Endothelial cell (in vitro differentiated cells): ENCODE results near the gene MEF2C. TPM values are rescaled to one million over a fixed set of nuclear protein-coding genes. Genes with fewer than 3 reads are reported as not detected.

Source experiments
- DNase-seq: peaks from one replicate; pipeline ENCODE4 v3.0.0; 2021; ENCODE audit warnings: low spot score
- H3K27ac Mint-ChIP-seq: one replicate; pipeline ENCODE4 v1.8.0; 2021; ENCODE audit warnings: mixed read lengths, inconsistent platforms; ENCODE audit not compliant: unreplicated experiment
- H3K27me3 Mint-ChIP-seq: one replicate; pipeline ENCODE4 v1.8.0; 2021; ENCODE audit warnings: mild to moderate bottlenecking, moderate library complexity, mixed read lengths, inconsistent platforms; ENCODE audit not compliant: unreplicated experiment
- H3K36me3 Mint-ChIP-seq: one replicate; pipeline ENCODE4 v1.8.0; 2021; ENCODE audit warnings: mild to moderate bottlenecking, low read depth, mixed read lengths, inconsistent platforms; ENCODE audit not compliant: unreplicated experiment
- H3K4me1 Mint-ChIP-seq: one replicate; pipeline ENCODE4 v1.8.0; 2021; ENCODE audit warnings: mild to moderate bottlenecking, mixed read lengths, inconsistent platforms; ENCODE audit not compliant: unreplicated experiment
- H3K4me3 Mint-ChIP-seq: one replicate; pipeline ENCODE4 v1.8.0; 2021; ENCODE audit warnings: mild to moderate bottlenecking, mixed read lengths, inconsistent platforms; ENCODE audit not compliant: unreplicated experiment
- H3K9me3 Mint-ChIP-seq: one replicate; pipeline ENCODE4 v1.8.0; 2021; ENCODE audit warnings: mixed read lengths, inconsistent platforms; ENCODE audit not compliant: unreplicated experiment
- CTCF ChIP-seq: fragments of 200-600 bp; sonication (generic); IDR thresholded peaks from one replicate; pipeline ENCODE4 v1.5.0; 2021; ENCODE audit warnings: antibody characterized with exemption; ENCODE audit not compliant: unreplicated experiment
- total RNA-seq: library from RNA; stranded (reverse); fragmentation: NEBNext Ultra II Directional; extraction: Animal tissue kit (Norgen Biotek cat#: 25700); gene quantifications from one replicate; pipeline ENCODE4 v1.2.1, GENCODE V29; 2021; ENCODE audit not compliant: unreplicated experiment

The MEF2C gene
- total RNA-seq, 1 donor from 2014 or later = 134 TPM

DNA sequence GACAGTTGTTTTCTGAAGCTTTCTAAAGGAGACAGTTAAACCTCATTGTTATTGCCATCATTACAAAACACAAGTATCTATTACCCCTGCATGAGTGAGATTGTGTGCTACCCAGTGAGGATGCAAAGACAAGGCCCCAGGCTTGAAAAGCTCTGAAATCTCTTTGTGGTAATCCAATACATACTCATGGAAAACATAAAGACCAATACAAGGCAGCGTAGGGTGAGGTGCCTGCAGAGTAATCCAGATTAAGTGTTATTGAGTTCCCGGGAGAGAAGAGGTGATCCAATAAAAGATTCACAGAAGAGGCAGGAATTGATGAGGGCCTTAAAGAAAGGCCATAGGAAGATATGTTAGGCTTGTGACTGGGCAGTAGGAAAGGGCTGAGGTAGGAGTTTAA is 150.1 kb downstream of the MEF2C start:
- no peak for TF ChIP-seq CTCF

DNA sequence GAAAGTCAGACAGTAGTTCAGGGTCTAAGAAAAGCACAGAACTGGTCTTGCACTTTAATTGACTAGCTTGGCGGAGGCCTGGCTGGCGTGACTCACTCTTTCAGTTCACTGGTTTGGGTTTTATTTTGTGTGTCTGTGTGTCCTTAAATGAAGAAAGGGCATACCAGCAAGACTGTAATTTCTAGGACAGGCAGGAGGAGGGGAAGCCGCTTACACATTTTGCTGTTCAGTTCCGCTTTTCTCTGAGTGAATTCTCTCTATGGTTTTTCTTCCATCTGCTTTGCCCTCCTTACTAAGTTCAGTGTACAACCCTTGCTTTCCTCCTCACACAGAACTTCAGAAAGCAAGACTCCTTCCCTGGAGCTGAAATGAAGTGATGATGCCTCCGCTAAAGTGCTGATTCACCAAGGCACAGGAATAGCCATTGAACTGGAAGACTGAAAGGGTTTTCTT is 150.8 kb downstream of the MEF2C start:
- peaks cover 3% of the 10 kb centered on the region for H3K27me3 Mint-ChIP-seq
- H3K9me3 Mint-ChIP-seq = no peaks in the 10 kb centered on the region
- no peak for TF ChIP-seq CTCF
- no peak overlapping the region for H3K4me3 Mint-ChIP-seq
- peaks cover 16% of the 10 kb centered on the region for H3K4me1 Mint-ChIP-seq
- H3K36me3 Mint-ChIP-seq = peaks cover 18% of the 10 kb centered on the region
- no peak for DNase-seq
- no peak overlapping the region for H3K27ac Mint-ChIP-seq

More for the DNA sequence above, 150.1 kb downstream of the MEF2C start:
- no peak overlapping the region for H3K4me3 Mint-ChIP-seq
- no peaks in the 10 kb centered on the region for H3K9me3 Mint-ChIP-seq
- DNase-seq = no peak
- H3K4me1 Mint-ChIP-seq = peaks cover 22% of the 10 kb centered on the region
- H3K27me3 Mint-ChIP-seq = peaks cover 3% of the 10 kb centered on the region
- H3K36me3 Mint-ChIP-seq = peaks cover 21% of the 10 kb centered on the region
- H3K27ac Mint-ChIP-seq = no peak overlapping the region

GRCh38 chr5:88729829-88730182 is 153.2 kb downstream of the MEF2C start:
- peaks cover 12% of the 10 kb centered on the region for H3K4me1 Mint-ChIP-seq
- no peak overlapping the region for H3K27ac Mint-ChIP-seq
- H3K27me3 Mint-ChIP-seq = peaks cover 3% of the 10 kb centered on the region
- no peaks in the 10 kb centered on the region for H3K9me3 Mint-ChIP-seq
- no peak for DNase-seq
- peaks cover 26% of the 10 kb centered on the region for H3K36me3 Mint-ChIP-seq
- H3K4me3 Mint-ChIP-seq = no peak overlapping the region
- TF ChIP-seq CTCF = no peak

GRCh38 chr5:88729084-88729828 is 153.7 kb downstream of the MEF2C start:
- Mint-ChIP-seq H3K4me3 (no peak overlapping the region), H3K9me3 (no peaks in the 10 kb centered on the region), H3K36me3 (peaks cover 26% of the 10 kb centered on the region), H3K4me1 (peaks cover 12% of the 10 kb centered on the region), H3K27ac (no peak overlapping the region), H3K27me3 (peaks cover 3% of the 10 kb centered on the region)
- peak; percentile 65 for DNase-seq
- peak; percentile 82 for TF ChIP-seq CTCF

DNA sequence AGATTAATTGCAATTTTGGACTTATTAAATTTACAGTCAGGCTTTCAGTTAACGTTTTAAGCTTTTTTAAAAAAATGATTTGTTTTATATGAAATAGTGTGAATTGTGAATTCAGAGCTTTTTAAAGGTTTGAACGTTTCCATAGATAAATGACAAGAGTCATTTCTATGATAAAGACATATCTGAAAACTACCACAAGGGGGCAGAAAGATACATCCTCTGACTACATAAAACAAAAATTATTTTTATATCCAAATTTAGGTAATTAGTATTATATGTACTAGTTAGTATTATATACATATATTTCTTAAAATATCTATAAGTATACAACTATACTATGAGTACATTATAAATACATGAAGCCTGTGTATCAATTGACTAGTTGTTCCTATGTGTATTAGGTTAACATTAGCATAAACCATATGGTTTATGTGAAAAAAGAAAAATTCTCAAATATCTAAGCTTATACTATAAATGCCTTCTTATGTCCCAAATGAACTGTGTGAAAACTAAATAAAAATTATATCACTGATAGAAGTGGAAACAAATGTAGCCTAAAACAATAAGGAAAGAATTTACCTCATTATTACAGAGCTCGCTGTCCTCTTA is 155.2 kb downstream of the MEF2C start:
- no peak for DNase-seq
- Mint-ChIP-seq H3K27ac (no peak overlapping the region), H3K27me3 (peaks cover 3% of the 10 kb centered on the region), H3K4me1 (peaks cover under 1% of the 10 kb centered on the region), H3K9me3 (no peaks in the 10 kb centered on the region), H3K4me3 (no peak overlapping the region), H3K36me3 (peaks cover 27% of the 10 kb centered on the region)
- TF ChIP-seq CTCF = peak; percentile 85
